Endometrial microvascular endothelial cells (primary cell): Measurements from ENCODE around the gene FGD6. TPM values are rescaled to one million over a fixed set of nuclear protein-coding genes. Genes with fewer than 3 reads are reported as not detected.

ENCODE experiments used
- in situ Hi-C: cut with HindIII; loops from 2 replicates; pipeline ENCODE4 v1.10.0; 2017; ENCODE audit warnings: low sequenced_read_pairs, low pct_unique_long_range_greater_than_20kb; ENCODE audit errors: inconsistent ontology term
- total RNA-seq: library from RNA; depleted of rRNA; stranded (reverse); fragments of >200 nt; gene quantifications from one replicate; pipeline ENCODE4 v1.2.3, GENCODE V29; 2015; ENCODE audit errors: inconsistent ontology term

Gene FGD6
- total RNA-seq, 1 donor from 2014 or later, result 13.9 TPM

- in situ Hi-C loops, result no loop called here
These were observed 26.1 kb downstream of the FGD6 start for GRCh38 chr12:95191060-95191696.

GRCh38 chr12:95187865-95188415 lies 29.3 kb downstream of the FGD6 start:
- in situ Hi-C loops, result no loop called here

- in situ Hi-C loops, result no loop called here
These were observed 31.4 kb downstream of the FGD6 start for GRCh38 chr12:95185854-95186253.

- in situ Hi-C loops, result no loop called here
These were observed 32.2 kb downstream of the FGD6 start for GRCh38 chr12:95185072-95185471.

GRCh38 chr12:95184121-95184520 lies 33.1 kb downstream of the FGD6 start:
- in situ Hi-C loops, result no loop called here

- in situ Hi-C loops, result no loop called here
These were observed 34.3 kb downstream of the FGD6 start for GRCh38 chr12:95182868-95183415.

GRCh38 chr12:95181103-95181502 lies 36.2 kb downstream of the FGD6 start:
- in situ Hi-C loops, result no loop called here

GRCh38 chr12:95179011-95179410 lies 38.3 kb downstream of the FGD6 start:
- in situ Hi-C loops, result no loop called here

GRCh38 chr12:95178136-95178535 lies 39.1 kb downstream of the FGD6 start:
- in situ Hi-C loops, result no loop called here

- in situ Hi-C loops, result no loop called here
These were observed 40.0 kb downstream of the FGD6 start for GRCh38 chr12:95177201-95177768.

GRCh38 chr12:95173392-95174251 lies 43.6 kb downstream of the FGD6 start:
- in situ Hi-C loops, result no loop called here

GRCh38 chr12:95169368-95169767 lies 47.9 kb downstream of the FGD6 start:
- in situ Hi-C loops, result loop anchor here (10.0 kb wide), 1 partner anchor 45 kb away; the partner anchor contains the start of genes FGD6 and VEZT

GRCh38 chr12:95168746-95169145 lies 48.5 kb downstream of the FGD6 start:
- in situ Hi-C loops, result loop anchor here (10.0 kb wide), 1 partner anchor 46 kb away; the partner anchor contains the start of genes FGD6 and VEZT

- in situ Hi-C loops, result loop anchor here (10.0 kb wide), 1 partner anchor 50 kb away; the partner anchor contains the start of genes FGD6 and VEZT
These were observed 52.6 kb downstream of the FGD6 start for GRCh38 chr12:95164656-95165055.

- in situ Hi-C loops, result no loop called here
These were observed 58.3 kb downstream of the FGD6 start for GRCh38 chr12:95158919-95159318.

GRCh38 chr12:95151821-95152220 lies 65.4 kb downstream of the FGD6 start:
- in situ Hi-C loops, result no loop called here

- in situ Hi-C loops, result no loop called here
These were observed 65.9 kb downstream of the FGD6 start for GRCh38 chr12:95151406-95151805.

- in situ Hi-C loops, result no loop called here
These were observed 66.8 kb downstream of the FGD6 start for GRCh38 chr12:95150501-95150900.

GRCh38 chr12:95147866-95148265 lies 69.4 kb downstream of the FGD6 start:
- in situ Hi-C loops, result no loop called here
